ENCODE data around the gene SCAF1.

Gene SCAF1

GRCh38 chr19:49667473-49667872 is 25.5 kb downstream of the SCAF1 start:
- DNase-seq (ENCODE audit: low spot score in 2 of 2), result no peak
- ATAC-seq (replicated peaks; ENCODE audit: extremely low read depth, poor library complexity, severe bottlenecking), result no peak
- no peaks in the 10 kb centered on the region for H3K9me3 Mint-ChIP-seq
- no peaks in the 10 kb centered on the region for H3K27me3 Mint-ChIP-seq
- H3K36me3 Mint-ChIP-seq (ENCODE audit: insufficient read depth), result peaks cover 33% of the 10 kb centered on the region
- peaks cover 46% of the 10 kb centered on the region for H3K4me1 Mint-ChIP-seq
- H3K27ac Mint-ChIP-seq (ENCODE audit: low read depth), result no peak overlapping the region
- peak overlapping the region; percentile 99 for H3K4me3 Mint-ChIP-seq

- Mint-ChIP-seq H3K27ac (ENCODE audit: low read depth) (no peak overlapping the region), H3K27me3 (no peaks in the 10 kb centered on the region), H3K4me1 (peaks cover 37% of the 10 kb centered on the region), H3K36me3 (ENCODE audit: insufficient read depth) (peaks cover 23% of the 10 kb centered on the region), H3K4me3 (no peak overlapping the region), H3K9me3 (no peaks in the 10 kb centered on the region)
- no peak for DNase-seq (ENCODE audit: low spot score in 2 of 2)
- no peak for ATAC-seq (replicated peaks; ENCODE audit: extremely low read depth, poor library complexity, severe bottlenecking)
Observed at GRCh38 chr19:49669516-49669915, 27.5 kb downstream of the SCAF1 start.

GRCh38 chr19:49672131-49672919 is 30.3 kb downstream of the SCAF1 start:
- ATAC-seq (replicated peaks; ENCODE audit: extremely low read depth, poor library complexity, severe bottlenecking) (no peak), DNase-seq (ENCODE audit: low spot score in 2 of 2) (peak; percentile 57 to 67)
- Mint-ChIP-seq H3K4me1 (peaks cover 24% of the 10 kb centered on the region), H3K4me3 (no peak overlapping the region), H3K36me3 (ENCODE audit: insufficient read depth) (peaks cover 16% of the 10 kb centered on the region), H3K27ac (ENCODE audit: low read depth) (peak overlapping the region; percentile 7), H3K27me3 (no peaks in the 10 kb centered on the region), H3K9me3 (no peaks in the 10 kb centered on the region)

GRCh38 chr19:49676136-49676783 is 34.3 kb downstream of the SCAF1 start:
- Mint-ChIP-seq H3K27me3 (no peaks in the 10 kb centered on the region), H3K9me3 (no peaks in the 10 kb centered on the region), H3K27ac (ENCODE audit: low read depth) (peak overlapping the region; percentile 99), H3K4me3 (peak overlapping the region; percentile 97), H3K4me1 (peaks cover 48% of the 10 kb centered on the region), H3K36me3 (ENCODE audit: insufficient read depth) (peaks cover 21% of the 10 kb centered on the region)
- DNase-seq (ENCODE audit: low spot score in 2 of 2) (no peak), ATAC-seq (replicated peaks; ENCODE audit: extremely low read depth, poor library complexity, severe bottlenecking) (no peak)

GRCh38 chr19:49676784-49677230 is 34.8 kb downstream of the SCAF1 start:
- H3K27me3 Mint-ChIP-seq, result no peaks in the 10 kb centered on the region
- peaks cover 48% of the 10 kb centered on the region for H3K4me1 Mint-ChIP-seq
- H3K27ac Mint-ChIP-seq (ENCODE audit: low read depth), result peak overlapping the region; percentile 99

GRCh38 chr19:49677231-49677900 is 35.4 kb downstream of the SCAF1 start, which contains the start of gene PRMT1:
Gene PRMT1, plus strand, starts transcription at chr19:49677271. Its CDS starts 10 bp downstream, at chr19:49677281.
- H3K4me3 Mint-ChIP-seq, result peak within 1 kb of the TSS; percentile 97
- no peaks in the 10 kb centered on the region for H3K27me3 Mint-ChIP-seq
- ATAC-seq (replicated peaks; ENCODE audit: extremely low read depth, poor library complexity, severe bottlenecking) (peak; percentile 47), DNase-seq (ENCODE audit: low spot score in 2 of 2) (no peak)
- peaks cover 26% of the 10 kb centered on the region for H3K36me3 Mint-ChIP-seq (ENCODE audit: insufficient read depth)
- H3K9me3 Mint-ChIP-seq, result no peaks in the 10 kb centered on the region
- peak within 1 kb of the TSS; percentile 99 for H3K27ac Mint-ChIP-seq (ENCODE audit: low read depth)
- peaks cover 42% of the 10 kb centered on the region for H3K4me1 Mint-ChIP-seq

More at GRCh38 chr19:49676784-49677230, 34.8 kb downstream of the SCAF1 start:
- peak; percentile 75 for ATAC-seq (replicated peaks; ENCODE audit: extremely low read depth, poor library complexity, severe bottlenecking)
- Mint-ChIP-seq H3K4me3 (peak overlapping the region; percentile 97), H3K9me3 (no peaks in the 10 kb centered on the region), H3K36me3 (ENCODE audit: insufficient read depth) (peaks cover 23% of the 10 kb centered on the region)
- DNase-seq (ENCODE audit: low spot score in 2 of 2), result peak; percentile 92 to 98

GRCh38 chr19:49677901-49678674 is 36.1 kb downstream of the SCAF1 start:
- H3K9me3 Mint-ChIP-seq, result no peaks in the 10 kb centered on the region
- peaks cover 39% of the 10 kb centered on the region for H3K4me1 Mint-ChIP-seq
- peak overlapping the region; percentile 97 for H3K4me3 Mint-ChIP-seq
- DNase-seq (ENCODE audit: low spot score in 2 of 2), result peak; percentile 73 to 75
- H3K36me3 Mint-ChIP-seq (ENCODE audit: insufficient read depth), result peaks cover 31% of the 10 kb centered on the region
- peak; percentile 38 for ATAC-seq (replicated peaks; ENCODE audit: extremely low read depth, poor library complexity, severe bottlenecking)
- peak overlapping the region; percentile 99 for H3K27ac Mint-ChIP-seq (ENCODE audit: low read depth)
- H3K27me3 Mint-ChIP-seq, result no peaks in the 10 kb centered on the region

- ATAC-seq (replicated peaks; ENCODE audit: extremely low read depth, poor library complexity, severe bottlenecking), result no peak
- Mint-ChIP-seq H3K36me3 (ENCODE audit: insufficient read depth) (peaks cover 38% of the 10 kb centered on the region), H3K9me3 (no peaks in the 10 kb centered on the region), H3K27me3 (no peaks in the 10 kb centered on the region), H3K4me1 (peaks cover 43% of the 10 kb centered on the region), H3K4me3 (peak overlapping the region; percentile 97), H3K27ac (ENCODE audit: low read depth) (peak overlapping the region; percentile 99)
- no peak for DNase-seq (ENCODE audit: low spot score in 2 of 2)
Observed at GRCh38 chr19:49678985-49679770, 37.2 kb downstream of the SCAF1 start.

GRCh38 chr19:49679771-49680413 is 37.9 kb downstream of the SCAF1 start:
- Mint-ChIP-seq H3K27ac (ENCODE audit: low read depth) (peak overlapping the region; percentile 99), H3K36me3 (ENCODE audit: insufficient read depth) (peaks cover 41% of the 10 kb centered on the region), H3K4me1 (peaks cover 45% of the 10 kb centered on the region), H3K9me3 (no peaks in the 10 kb centered on the region), H3K27me3 (no peaks in the 10 kb centered on the region), H3K4me3 (peak overlapping the region; percentile 28)
- DNase-seq (ENCODE audit: low spot score in 2 of 2) (no peak), ATAC-seq (replicated peaks; ENCODE audit: extremely low read depth, poor library complexity, severe bottlenecking) (no peak)

GRCh38 chr19:49680421-49681351 is 38.7 kb downstream of the SCAF1 start:
- Mint-ChIP-seq H3K27ac (ENCODE audit: low read depth) (peak overlapping the region; percentile 99), H3K4me3 (peak overlapping the region; percentile 31), H3K27me3 (no peaks in the 10 kb centered on the region), H3K9me3 (no peaks in the 10 kb centered on the region), H3K4me1 (peaks cover 45% of the 10 kb centered on the region), H3K36me3 (ENCODE audit: insufficient read depth) (peaks cover 41% of the 10 kb centered on the region)
- DNase-seq (ENCODE audit: low spot score in 2 of 2) (peak; percentile 87 to 98), ATAC-seq (replicated peaks; ENCODE audit: extremely low read depth, poor library complexity, severe bottlenecking) (no peak)
